BE2C (cell line): ENCODE data around the gene SUMF2.
"Not testable (repeated sequence)": the region's sequence is repeated elsewhere in the genome, so short reads cannot be mapped to it uniquely, and the experiment has no call there.

Source experiments
- DNase-seq: peaks from one replicate; pipeline ENCODE4 v3.0.0-alpha.2; 2020
- H3K27me3 ChIP-seq: fragments of 250-450 bp; sonication (Bioruptor Pico); 2 replicates; pipeline ENCODE4 v1.5.1; 2020; ENCODE audit warnings: mild to moderate bottlenecking
- H3K36me3 ChIP-seq: fragments of 250-450 bp; sonication (Bioruptor Pico); 2 replicates; pipeline ENCODE4 v1.5.1; 2020; ENCODE audit warnings: mild to moderate bottlenecking
- H3K4me1 ChIP-seq: fragments of 250-450 bp; sonication (Bioruptor Pico); 2 replicates; pipeline ENCODE4 v1.5.1; 2020
- H3K4me3 ChIP-seq: 2 replicates; pipeline ENCODE4 v1.5.1; 2011; ENCODE audit warnings: low read depth, low read length
- H3K9me3 ChIP-seq: fragments of 250-450 bp; sonication (Bioruptor Pico); 2 replicates; pipeline ENCODE4 v1.5.1; 2020
- TF ChIP-seq, protein P1 (sequence below): IDR thresholded peaks from 2 replicates; pipeline ENCODE4 v1.5.1; 2012; ENCODE audit warnings: mild to moderate bottlenecking, low read depth, low read length

Gene SUMF2

DNA sequence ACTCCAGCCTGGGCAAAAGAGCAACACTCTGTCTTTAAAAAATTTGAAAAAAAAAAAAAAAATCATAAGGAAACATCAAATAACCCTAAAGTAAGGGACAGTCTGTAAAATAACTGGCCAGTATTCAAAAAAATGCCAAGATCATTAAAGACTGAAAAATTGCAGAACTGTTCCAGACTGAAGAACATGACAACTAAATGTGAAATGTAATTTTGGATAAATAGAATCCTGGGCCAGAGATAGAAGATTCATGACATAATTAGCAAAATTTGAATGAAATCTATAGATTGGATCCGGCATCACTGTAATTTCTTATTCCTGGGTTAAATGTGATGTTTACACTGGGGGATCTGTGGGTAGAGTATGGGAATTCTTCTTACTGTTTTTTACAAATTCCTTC lies 15.8 kb upstream of the SUMF2 start:
- no peaks in the 10 kb centered on the region for H3K27me3 ChIP-seq
- peaks cover 13% of the 10 kb centered on the region for H3K36me3 ChIP-seq
- no peaks in the 10 kb centered on the region for H3K4me1 ChIP-seq
- no peaks in the 10 kb centered on the region for H3K9me3 ChIP-seq
- H3K4me3 ChIP-seq = no peak overlapping the region
- TF ChIP-seq, protein P1, sequence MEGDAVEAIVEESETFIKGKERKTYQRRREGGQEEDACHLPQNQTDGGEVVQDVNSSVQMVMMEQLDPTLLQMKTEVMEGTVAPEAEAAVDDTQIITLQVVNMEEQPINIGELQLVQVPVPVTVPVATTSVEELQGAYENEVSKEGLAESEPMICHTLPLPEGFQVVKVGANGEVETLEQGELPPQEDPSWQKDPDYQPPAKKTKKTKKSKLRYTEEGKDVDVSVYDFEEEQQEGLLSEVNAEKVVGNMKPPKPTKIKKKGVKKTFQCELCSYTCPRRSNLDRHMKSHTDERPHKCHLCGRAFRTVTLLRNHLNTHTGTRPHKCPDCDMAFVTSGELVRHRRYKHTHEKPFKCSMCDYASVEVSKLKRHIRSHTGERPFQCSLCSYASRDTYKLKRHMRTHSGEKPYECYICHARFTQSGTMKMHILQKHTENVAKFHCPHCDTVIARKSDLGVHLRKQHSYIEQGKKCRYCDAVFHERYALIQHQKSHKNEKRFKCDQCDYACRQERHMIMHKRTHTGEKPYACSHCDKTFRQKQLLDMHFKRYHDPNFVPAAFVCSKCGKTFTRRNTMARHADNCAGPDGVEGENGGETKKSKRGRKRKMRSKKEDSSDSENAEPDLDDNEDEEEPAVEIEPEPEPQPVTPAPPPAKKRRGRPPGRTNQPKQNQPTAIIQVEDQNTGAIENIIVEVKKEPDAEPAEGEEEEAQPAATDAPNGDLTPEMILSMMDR = no peak
- DNase-seq = no peak

DNA sequence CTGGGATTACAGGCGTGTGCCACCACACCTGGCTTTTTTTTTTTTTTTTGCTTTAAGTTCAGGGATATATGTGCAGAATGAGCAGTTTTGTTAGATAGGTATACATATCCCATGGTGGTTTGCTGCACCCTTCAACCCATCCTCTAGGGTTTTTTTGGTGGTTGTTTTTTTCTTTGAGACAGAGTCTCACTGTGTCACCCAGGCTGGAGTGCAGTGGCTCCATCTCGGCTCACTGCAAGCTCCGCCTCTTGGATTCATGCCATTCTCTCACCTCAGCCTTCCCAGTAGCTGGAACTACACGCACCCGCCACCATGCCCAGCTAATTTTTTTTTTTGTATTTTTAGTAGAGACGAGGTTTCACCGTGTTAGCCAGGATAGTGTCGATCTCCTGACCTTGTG lies 15.3 kb upstream of the SUMF2 start:
- not testable (repeated sequence) for H3K4me3 ChIP-seq, H3K27me3 ChIP-seq, H3K9me3 ChIP-seq, H3K4me1 ChIP-seq
- peaks cover 18% of the 10 kb centered on the region for H3K36me3 ChIP-seq
- peak; percentile 63 for DNase-seq

DNA sequence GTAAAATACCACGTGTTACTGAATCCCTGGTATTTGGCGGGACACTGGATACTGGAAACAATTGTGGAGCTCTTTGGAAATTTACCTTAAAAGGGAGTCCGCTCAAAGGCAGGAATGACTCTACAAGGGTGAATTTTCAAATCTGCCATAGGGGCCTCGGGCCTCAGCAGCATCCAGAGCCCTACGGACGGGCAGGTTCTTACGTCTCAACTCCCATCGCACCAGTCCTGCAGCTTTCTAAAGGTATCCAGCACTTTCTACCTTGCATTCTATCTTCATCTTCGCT lies 13.1 kb upstream of the SUMF2 start:
- no peak for DNase-seq
- H3K4me1 ChIP-seq = no peaks in the 10 kb centered on the region
- TF ChIP-seq, protein P1 = no peak
- H3K4me3 ChIP-seq = peak overlapping the region; percentile 89
- peaks cover 41% of the 10 kb centered on the region for H3K36me3 ChIP-seq
- no peaks in the 10 kb centered on the region for H3K27me3 ChIP-seq
- no peaks in the 10 kb centered on the region for H3K9me3 ChIP-seq

DNA sequence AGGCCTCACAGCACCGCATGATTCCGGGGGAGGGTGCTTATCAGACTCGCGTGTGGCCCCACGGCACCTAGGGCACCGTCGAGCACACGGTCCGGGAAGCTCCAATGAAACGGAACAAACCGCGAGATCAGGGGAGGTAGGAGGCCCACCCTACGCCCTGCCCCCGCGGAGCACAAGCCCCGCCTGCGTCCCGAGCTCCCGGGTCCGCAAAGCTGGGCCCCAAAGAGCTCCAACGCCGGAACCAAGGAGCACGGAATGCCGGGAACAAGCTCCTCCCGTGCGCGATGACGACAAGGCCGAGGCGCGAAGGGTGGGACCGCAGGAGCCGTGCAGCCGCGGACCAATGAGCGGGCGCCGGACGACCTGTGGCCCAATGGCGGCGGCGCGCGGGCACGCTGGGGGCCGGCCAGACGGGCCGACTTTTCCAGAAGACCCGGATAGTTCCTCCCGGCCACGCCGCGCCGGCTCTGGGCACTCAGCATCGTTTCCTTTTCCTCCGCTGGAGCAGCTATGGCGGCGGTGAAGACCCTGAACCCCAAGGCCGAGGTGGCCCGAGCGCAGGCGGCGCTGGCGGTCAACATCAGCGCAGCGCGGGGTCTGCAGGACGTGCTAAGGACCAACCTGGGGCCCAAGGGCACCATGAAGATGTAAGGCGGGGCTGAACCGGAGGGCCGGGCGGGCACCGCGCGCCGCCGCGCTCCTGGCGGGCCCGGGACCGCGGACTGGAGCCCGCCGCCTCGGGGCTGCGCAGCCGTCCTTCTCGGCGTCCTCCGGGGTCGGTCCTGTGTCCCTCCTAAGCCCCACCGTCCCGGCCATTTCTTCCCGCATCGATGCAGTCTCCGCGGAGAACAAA lies 12.5 kb upstream of the SUMF2 start, which contains the start of the genes CCT6A and PSPH:
Gene CCT6A (plus strand): TSS at position 427 of the 853 bp plus-strand sequence. CDS start 84 bp downstream, at position 511.
Gene PSPH (minus strand): TSS at position 106 of the 853 bp plus-strand sequence. CDS start 30,232 bp downstream, outside the sequence.
- DNase-seq = peak; percentile 98
- H3K4me3 ChIP-seq = peak within 1 kb of the TSS; percentile 89
- TF ChIP-seq, protein P1 = no peak
- no peaks in the 10 kb centered on the region for H3K9me3 ChIP-seq
- peaks cover 45% of the 10 kb centered on the region for H3K36me3 ChIP-seq
- no peaks in the 10 kb centered on the region for H3K4me1 ChIP-seq
- H3K27me3 ChIP-seq = no peaks in the 10 kb centered on the region

DNA sequence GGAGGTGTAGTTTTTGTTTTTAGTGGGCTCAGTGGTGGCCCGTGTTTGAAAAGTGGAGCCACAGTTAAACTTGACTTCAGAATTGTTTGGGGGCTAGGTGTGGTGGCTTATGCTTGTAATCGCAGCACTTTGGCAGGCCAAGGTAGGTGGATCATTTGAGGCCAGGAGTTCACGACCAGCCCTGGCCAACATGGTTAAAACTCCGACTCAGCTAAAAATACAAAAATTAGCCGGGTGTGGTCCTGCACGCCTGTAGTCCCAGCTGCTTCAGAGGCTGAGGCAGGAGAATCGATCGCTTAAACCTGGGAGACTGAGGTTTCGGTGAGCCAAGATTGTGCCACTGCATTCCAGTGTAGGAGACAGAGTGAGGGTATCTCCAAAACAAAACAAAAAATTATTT lies 10.7 kb upstream of the SUMF2 start:
- no peaks in the 10 kb centered on the region for H3K9me3 ChIP-seq
- TF ChIP-seq, protein P1 = no peak
- H3K27me3 ChIP-seq = no peaks in the 10 kb centered on the region
- no peak for DNase-seq
- H3K36me3 ChIP-seq = peaks cover 60% of the 10 kb centered on the region
- H3K4me1 ChIP-seq = no peaks in the 10 kb centered on the region
- peak overlapping the region; percentile 82 for H3K4me3 ChIP-seq

DNA sequence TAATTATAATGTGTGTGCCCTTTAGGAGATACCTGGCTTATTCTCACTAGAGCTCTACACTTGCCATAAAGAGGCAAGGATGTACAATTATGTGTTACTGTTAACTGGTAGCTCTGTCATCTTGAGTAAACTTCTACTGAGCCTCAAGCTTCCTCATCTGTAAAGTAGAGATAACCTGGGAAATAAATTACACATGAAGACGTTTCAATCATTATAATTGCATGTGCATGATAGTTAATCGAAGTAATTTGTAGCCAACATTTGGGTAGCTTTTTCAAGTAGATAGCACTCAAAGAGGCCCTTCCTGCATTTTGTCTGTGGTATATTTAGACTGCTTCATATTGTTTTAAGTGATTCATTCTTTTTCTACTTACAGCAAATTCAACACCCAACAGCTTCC lies 10.1 kb upstream of the SUMF2 start:
- H3K36me3 ChIP-seq = peaks cover 66% of the 10 kb centered on the region
- no peaks in the 10 kb centered on the region for H3K4me1 ChIP-seq
- peak overlapping the region; percentile 82 for H3K4me3 ChIP-seq
- no peaks in the 10 kb centered on the region for H3K9me3 ChIP-seq
- no peaks in the 10 kb centered on the region for H3K27me3 ChIP-seq
- DNase-seq = no peak
- TF ChIP-seq, protein P1 = no peak
